H1 (cell line): Measurements from ENCODE around the gene CD81. TPM values are rescaled to one million over a fixed set of nuclear protein-coding genes. Genes with fewer than 3 reads are reported as not detected.

Source experiments
- CTCF ChIA-PET: fragments of 300-600 bp; sonication (Branson Sonifier 250); formaldehyde crosslinking; loops from one replicate; lab custom pipeline; 2021; ENCODE audit not compliant: partially characterized antibody; lab: Charles Lee
- POLR2A ChIA-PET: fragments of 300-600 bp; sonication (Branson Sonifier 250); formaldehyde crosslinking; loops from one replicate; lab custom pipeline; 2021; ENCODE audit warnings: inconsistent platforms; ENCODE audit not compliant: partially characterized antibody; lab: Charles Lee
- DNase-seq, 2 experiments: peaks; one replicate each; pipeline versions ENCODE4 v3.0.0 to v3.0.0-alpha.2; 2010 to 2022; ENCODE audit warnings: low spot score in 2 of 2, low read depth in 1 of 2, mixed read lengths in 1 of 2
- FAIRE-seq: peaks from 2 replicates; lab custom pipeline; 2011; peaks lifted over from hg19 to GRCh38; lab: Jason Lieb, UNC
- H2AFZ ChIP-seq: 2 replicates; pipeline ENCODE4 v1.8.1; 2012; ENCODE audit warnings: low read length, inconsistent platforms
- H2AK5ac ChIP-seq: 2 replicates; pipeline ENCODE4 v1.6.1; 2013; ENCODE audit warnings: low read depth, low read length
- H2BK120ac ChIP-seq: replicated peaks from 2 replicates; pipeline ENCODE3; 2013; ENCODE audit warnings: low read depth, low read length, inconsistent platforms
- H2BK12ac ChIP-seq: 2 replicates; pipeline ENCODE4 v1.6.1; 2013; ENCODE audit warnings: low read depth, low read length
- H2BK15ac ChIP-seq: 2 replicates; pipeline ENCODE4 v1.6.1; 2013; ENCODE audit warnings: low read length
- H2BK20ac ChIP-seq: 2 replicates; pipeline ENCODE4 v1.6.1; 2013; ENCODE audit warnings: low read length
- H2BK5ac ChIP-seq: 2 replicates; pipeline ENCODE4 v1.6.1; 2013; ENCODE audit warnings: low read depth, low read length
- H3K14ac ChIP-seq: 2 replicates; pipeline ENCODE4 v1.6.1; 2013; ENCODE audit warnings: inconsistent platforms; ENCODE audit not compliant: insufficient read length
- H3K18ac ChIP-seq: 2 replicates; pipeline ENCODE4 v1.6.1; 2013; ENCODE audit warnings: low read length; ENCODE audit errors: extremely low read depth
- H3K23ac ChIP-seq: 2 replicates; pipeline ENCODE4 v1.6.1; 2013; ENCODE audit warnings: inconsistent platforms; ENCODE audit not compliant: insufficient read length
- H3K23me2 ChIP-seq: 2 replicates; pipeline ENCODE4 v1.6.1; 2013; ENCODE audit warnings: low read depth, low read length
- H3K27ac ChIP-seq: 2 replicates; pipeline ENCODE4 v1.6.1; 2011; ENCODE audit warnings: low read depth, low read length, inconsistent platforms
- H3K27me3 ChIP-seq, 4 experiments: replicated peaks in 1 of 4; 1 replicate in 1 of 4; 2 replicates in 3 of 4; pipeline versions ENCODE4 v1.6.1 to v1.8.1; 2011 to 2013; ENCODE audit warnings: low read length in 3 of 4, mild to moderate bottlenecking in 3 of 4, inconsistent platforms in 2 of 4, mixed read lengths in 2 of 4, moderate library complexity in 1 of 4; ENCODE audit not compliant: control insufficient read depth in 3 of 4, insufficient read depth in 3 of 4; ENCODE audit errors: extremely low read depth in 1 of 4
- H3K36me3 ChIP-seq, 4 experiments: 2 replicates each; pipeline versions ENCODE4 v1.6.1 to v1.8.1; 2011 to 2013; ENCODE audit warnings: mild to moderate bottlenecking in 4 of 4, low read length in 3 of 4, moderate library complexity in 2 of 4, control low read depth in 1 of 4, inconsistent platforms in 1 of 4; ENCODE audit not compliant: insufficient read depth in 4 of 4, control insufficient read depth in 2 of 4
- H3K4ac ChIP-seq: replicated peaks from 2 replicates; pipeline ENCODE3; 2013; ENCODE audit warnings: low read length, low read depth, mixed read lengths, inconsistent platforms; ENCODE audit not compliant: insufficient read length
- H3K4me1 ChIP-seq, 4 experiments: replicated peaks in 1 of 4; 1 replicate in 1 of 4; 2 replicates in 3 of 4; pipeline versions ENCODE4 v1.6.1 to v1.8.1; 2011 to 2013; ENCODE audit warnings: low read length in 3 of 4, inconsistent platforms in 2 of 4, mixed read lengths in 1 of 4; ENCODE audit not compliant: insufficient read depth in 4 of 4, control insufficient read depth in 3 of 4
- H3K4me2 ChIP-seq, 2 experiments: 2 replicates each; pipeline versions ENCODE4 v1.6.1 to v1.8.1; 2011 to 2013; ENCODE audit warnings: low read depth in 2 of 2, low read length in 2 of 2, control low read depth in 1 of 2, inconsistent platforms in 1 of 2, mild to moderate bottlenecking in 1 of 2; ENCODE audit not compliant: insufficient read depth in 1 of 2
- H3K4me3 ChIP-seq, 4 experiments: fragments of 200-600, 300-600 bp in 1 of 4; sonication (generic), shearing (Covaris generic), sonication (Bioruptor Twin) in 1 of 4; 2 replicates each; pipeline versions ENCODE4 v1.5.1 to v1.8.1; 2011 to 2016; ENCODE audit warnings: low read length in 4 of 4, low read depth in 3 of 4, control low read depth in 2 of 4, inconsistent platforms in 2 of 4, mild to moderate bottlenecking in 2 of 4, mixed read lengths in 1 of 4, moderate library complexity in 1 of 4; ENCODE audit not compliant: insufficient read depth in 2 of 4; ENCODE audit errors: extremely low read depth in 1 of 4
- H3K56ac ChIP-seq: replicated peaks from 2 replicates; pipeline ENCODE3; 2013; ENCODE audit warnings: low read depth, mild to moderate bottlenecking, mixed read lengths, low read length, inconsistent platforms; ENCODE audit not compliant: insufficient read length
- H3K79me1 ChIP-seq: 2 replicates; pipeline ENCODE4 v1.6.1; 2013; ENCODE audit warnings: low read depth, low read length, control low read depth
- H3K79me2 ChIP-seq, 2 experiments: 2 replicates each; pipeline versions ENCODE4 v1.6.1 to v1.8.1; 2012 to 2013; ENCODE audit warnings: low read length in 2 of 2, mild to moderate bottlenecking in 2 of 2, inconsistent platforms in 1 of 2; ENCODE audit not compliant: insufficient read depth in 2 of 2, control insufficient read depth in 1 of 2
- H3K9ac ChIP-seq, 4 experiments: replicated peaks in 1 of 4; 1 replicate in 1 of 4; 2 replicates in 3 of 4; pipeline versions ENCODE4 v1.6.1 to v1.8.1; 2011 to 2013; ENCODE audit warnings: low read depth in 3 of 4, low read length in 3 of 4, control low read depth in 2 of 4, mild to moderate bottlenecking in 2 of 4, moderate library complexity in 2 of 4, inconsistent platforms in 1 of 4; ENCODE audit errors: extremely low read depth in 1 of 4
- H3K9me3 ChIP-seq, 2 experiments: 2 replicates each; pipeline versions ENCODE4 v1.6.1 to v1.8.1; 2012 to 2013; ENCODE audit warnings: mild to moderate bottlenecking in 2 of 2, moderate library complexity in 2 of 2, control low read depth in 1 of 2, inconsistent platforms in 1 of 2, low read depth in 1 of 2, low read length in 1 of 2, mixed read lengths in 1 of 2; ENCODE audit not compliant: insufficient read depth in 2 of 2
- H4K20me1 ChIP-seq, 2 experiments: replicated peaks in 1 of 2; 2 replicates each; pipeline versions ENCODE3 to v1.8.1; 2011 to 2013; ENCODE audit warnings: inconsistent platforms in 2 of 2, low read length in 2 of 2, mild to moderate bottlenecking in 1 of 2; ENCODE audit not compliant: insufficient read depth in 2 of 2, control insufficient read depth in 1 of 2
- H4K5ac ChIP-seq: 2 replicates; pipeline ENCODE4 v1.6.1; 2013; ENCODE audit warnings: low read length, low read depth, mixed read lengths, inconsistent platforms; ENCODE audit not compliant: insufficient read length
- H4K8ac ChIP-seq: 2 replicates; pipeline ENCODE4 v1.8.0; 2013; ENCODE audit warnings: mild to moderate bottlenecking, moderate library complexity, low read length, inconsistent platforms; ENCODE audit not compliant: insufficient read depth; ENCODE audit errors: extremely low read depth
- H4K91ac ChIP-seq: replicated peaks from 2 replicates; pipeline ENCODE3; 2013; ENCODE audit warnings: low read length, mixed read lengths, inconsistent platforms; ENCODE audit not compliant: insufficient read length
- CHD1 ChIP-seq: IDR thresholded peaks from 2 replicates; pipeline ENCODE4 v1.6.1; 2012; ENCODE audit warnings: low read depth, low read length, improper control_type of control experiment
- WGBS, 2 experiments: shearing (Covaris generic) in 1 of 2; methylation state at CpG; one replicate each; pipeline versions ENCODE4 v1.1.6 to v1.1.7; 2013 to 2015; ENCODE audit warnings: low lambda C conversion rate in 2 of 2, mixed read lengths in 2 of 2, inconsistent platforms in 1 of 2, low coverage in 1 of 2, missing lambda C conversion rate in 1 of 2; ENCODE audit not compliant: insufficient replicate concordance in 2 of 2, insufficient coverage in 1 of 2, insufficient read length in 1 of 2; ENCODE audit errors: extremely low coverage in 1 of 2, missing lambda C conversion rate in 1 of 2; 5-methylcytosine and 5-hydroxymethylcytosine counted together
- polyA plus RNA-seq, 7 experiments: library from polyadenylated mRNA; depleted of rRNA in 3 of 7; stranded (reverse) in 5 of 7; unstranded in 2 of 7; fragments of >200 nt in 5 of 7; fragments of 200-250 nt in 2 of 7; gene quantifications; 1 replicate in 5 of 7; 2 replicates in 1 of 7; 4 replicates in 1 of 7; pipeline versions ENCODE4 v1.2.1 to v1.2.3, GENCODE V29; 2011 to 2013; ENCODE audit warnings: missing spikeins in 2 of 7, mixed read lengths in 2 of 7
- total RNA-seq: library from RNA; stranded (reverse); fragmentation: NEBNext Ultra II Directional; extraction: Animal tissue kit (Norgen Biotek cat#: 25700); gene quantifications from 2 replicates; pipeline ENCODE4 v1.2.1, GENCODE V29; 2021

CD81 gene
- total and polyA plus RNA-seq, 2 of the 8 experiments (the other 6 are each of a cell fraction or from before 2014, with no cell fraction given) = 238 to 309 TPM

- Histone ChIP-seq H3K4me1 (no peaks in the 10 kb centered on the region; a peak in 1 of 7 replicates), H2AFZ (no peak overlapping the region), H4K20me1 (peaks cover 0 to 27% of the 10 kb centered on the region in 2 experiments), H3K4me3 (no peak overlapping the region), H3K79me2 (no peaks in the 10 kb centered on the region), H3K23me2 (peaks cover 26% of the 10 kb centered on the region; the same call in 1 of the 2 replicates), H2BK20ac (no peak overlapping the region), H3K27me3 (peaks cover 0 to 8% (median 4%) of the 10 kb centered on the region in 4 experiments; a peak in 3 of 7 replicates), H3K79me1 (no peaks in the 10 kb centered on the region), H2BK5ac (peak overlapping the region; percentile 4; the same call in 1 of the 2 replicates), H3K56ac (no peak overlapping the region), H3K4me2 (no peak overlapping the region), H2BK120ac (no peak overlapping the region), H3K9me3 (no peaks in the 10 kb centered on the region; a peak in 1 of 4 replicates), H4K8ac (peak overlapping the region; percentile 14; the same call in 1 of the 2 replicates), H3K23ac (no peak overlapping the region), H3K18ac (no peak overlapping the region), H2AK5ac (peak overlapping the region; percentile 67; the same call in 1 of the 2 replicates), H3K9ac (no peak overlapping the region), H2BK12ac (no peak overlapping the region), H3K36me3 (no peaks in the 10 kb centered on the region), H2BK15ac (no peak overlapping the region), H3K27ac (no peak overlapping the region), H3K4ac (peak overlapping the region; percentile 53), H4K91ac (no peak overlapping the region), H4K5ac (no peak overlapping the region), H3K14ac (no peak overlapping the region)
- ChIA-PET POLR2A (no interaction called here), CTCF (interaction anchor here (4.6 kb wide), 1 partner anchor 99 kb away, joined by 37 read pairs; no protein-coding TSS in a partner anchor)
- DNase-seq = no peak
- no peak for FAIRE-seq
- 87% methylated on average over 22 of the region's 22 CpGs; no CpG with 5 or more reads in 1 of the 2 experiments for WGBS, 2 experiments
- no peak for TF ChIP-seq CHD1
Observed at GRCh38 chr11:2433106-2433925, 56.2 kb downstream of the CD81 start.
